ENCODE results near the gene FOXP1. TPM values are rescaled to one million over a fixed set of nuclear protein-coding genes. Genes with fewer than 3 reads are reported as not detected.

Gene FOXP1
- total and polyA plus RNA-seq, 2 donors (not counting 1 experiment from before 2014, with no cell fraction given): 91.1 to 508 TPM

GRCh38 chr3:71104121-71104541 lies 479.4 kb downstream of the FOXP1 start:
- TF ChIP-seq EZH2 (IDR thresholded peaks at IDR 0.05; ENCODE audit: borderline replicate concordance, insufficient read depth, low read depth, low read length, poor library complexity, severe bottlenecking): no peak
- no peak for TF ChIP-seq CTCF (IDR thresholded peaks at IDR 0.05)
- 30% methylated on average over 1 of the region's 6 CpGs for WGBS (ENCODE audit: insufficient coverage)
- no peaks in the 10 kb centered on the region for H3K9me3 Mint-ChIP-seq (ENCODE audit: insufficient read depth)
- H4K20me1 ChIP-seq (ENCODE audit: control insufficient read depth, insufficient read depth, low read length, poor library complexity, severe bottlenecking): peaks cover 35% of the 10 kb centered on the region
- intact Hi-C loops (cut with micrococcal nuclease): loop anchor here (2.0 kb wide), 1 partner anchor 15 kb away; no protein-coding TSS in a partner anchor
- no peak overlapping the region for H3K4me2 ChIP-seq (replicated peaks; ENCODE audit: low read depth, low read length, poor library complexity, severe bottlenecking)
- peaks cover 97% of the 10 kb centered on the region for H3K79me2 ChIP-seq (ENCODE audit: control insufficient read depth, insufficient read depth, low read length)
- DNase-seq: no peak
- no peak overlapping the region for H3K9ac ChIP-seq (ENCODE audit: low read length)
- peaks cover 24 to 28% of the 10 kb centered on the region in 2 donors for H3K4me1 ChIP-seq (ENCODE audit: control insufficient read depth in 2 of 2, insufficient read depth in 2 of 2, low read length in 2 of 2)
- H3K4me3 ChIP-seq (ENCODE audit: control extremely low read depth in 1 of 5, extremely low read depth in 1 of 5, insufficient read depth in 1 of 5, low read depth in 2 of 5, low read length in 4 of 5): no peak overlapping the region
- H3K27ac ChIP-seq (ENCODE audit: low read length in 2 of 2): peak overlapping the region in 1 of 2 donors; percentile 51
- H3K4me3 Mint-ChIP-seq: no peak overlapping the region
- CTCF ChIA-PET: no interaction called here
- peaks cover 2 to 54% of the 10 kb centered on the region in 2 experiments for H3K36me3 ChIP-seq (replicated peaks in 1 of 2; ENCODE audit: control extremely low read depth in 1 of 2, control insufficient read depth in 1 of 2, extremely low read depth in 1 of 2, insufficient read depth in 2 of 2, low read length in 1 of 2)
- H3K27ac Mint-ChIP-seq: peak overlapping the region; percentile 3
- no peak overlapping the region for H2AFZ ChIP-seq (ENCODE audit: insufficient read depth, low read depth, low read length, poor library complexity, severe bottlenecking)
- POLR2A ChIA-PET: no interaction called here
- H3K27me3 Mint-ChIP-seq: no peaks in the 10 kb centered on the region
- no peaks in the 10 kb centered on the region for H3K9me3 ChIP-seq (ENCODE audit: control extremely low read depth in 1 of 3, control insufficient read depth in 2 of 3, insufficient read depth in 1 of 3, low read length in 2 of 3)
- ATAC-seq (ENCODE audit: low read depth): no peak
- no peaks in the 10 kb centered on the region for H3K27me3 ChIP-seq (replicated peaks in 1 of 4; ENCODE audit: control extremely low read depth in 1 of 4, control insufficient read depth in 3 of 4, insufficient read depth in 4 of 4, low read length in 3 of 4)
- peaks cover 86% of the 10 kb centered on the region for H3K4me1 Mint-ChIP-seq

GRCh38 chr3:71103430-71103921 lies 480.1 kb downstream of the FOXP1 start:
- POLR2A ChIA-PET: no interaction called here
- no peak for ATAC-seq (ENCODE audit: low read depth)

More at GRCh38 chr3:71103430-71103921, 480.1 kb downstream of the FOXP1 start:
- DNase-seq: no peak
- peaks cover 2 to 50% of the 10 kb centered on the region in 2 experiments for H3K36me3 ChIP-seq (replicated peaks in 1 of 2; ENCODE audit: control extremely low read depth in 1 of 2, control insufficient read depth in 1 of 2, extremely low read depth in 1 of 2, insufficient read depth in 2 of 2, low read length in 1 of 2)
- H3K4me2 ChIP-seq (replicated peaks; ENCODE audit: low read depth, low read length, poor library complexity, severe bottlenecking): no peak overlapping the region
- H3K27ac ChIP-seq (ENCODE audit: low read length in 2 of 2): peak overlapping the region in 1 of 2 donors; percentile 51
- no peaks in the 10 kb centered on the region for H3K27me3 ChIP-seq (replicated peaks in 1 of 4; ENCODE audit: control extremely low read depth in 1 of 4, control insufficient read depth in 3 of 4, insufficient read depth in 4 of 4, low read length in 3 of 4)
- H3K9ac ChIP-seq (ENCODE audit: low read length): no peak overlapping the region
- CTCF ChIA-PET: no interaction called here
- peaks cover 32% of the 10 kb centered on the region for H4K20me1 ChIP-seq (ENCODE audit: control insufficient read depth, insufficient read depth, low read length, poor library complexity, severe bottlenecking)
- H3K4me1 ChIP-seq (ENCODE audit: control insufficient read depth in 2 of 2, insufficient read depth in 2 of 2, low read length in 2 of 2): peaks cover 24 to 28% of the 10 kb centered on the region in 2 donors
- Mint-ChIP-seq H3K4me1 (peaks cover 83% of the 10 kb centered on the region), H3K4me3 (no peak overlapping the region), H3K27ac (peak overlapping the region; percentile 69), H3K9me3 (ENCODE audit: insufficient read depth) (no peaks in the 10 kb centered on the region), H3K27me3 (no peaks in the 10 kb centered on the region)
- peaks cover 97% of the 10 kb centered on the region for H3K79me2 ChIP-seq (ENCODE audit: control insufficient read depth, insufficient read depth, low read length)
- H3K9me3 ChIP-seq (ENCODE audit: control extremely low read depth in 1 of 3, control insufficient read depth in 2 of 3, insufficient read depth in 1 of 3, low read length in 2 of 3): no peaks in the 10 kb centered on the region
- no peak overlapping the region for H3K4me3 ChIP-seq (ENCODE audit: control extremely low read depth in 1 of 5, extremely low read depth in 1 of 5, insufficient read depth in 1 of 5, low read depth in 2 of 5, low read length in 4 of 5)
- H2AFZ ChIP-seq (ENCODE audit: insufficient read depth, low read depth, low read length, poor library complexity, severe bottlenecking): no peak overlapping the region
- intact Hi-C loops (cut with micrococcal nuclease): no loop called here
- 48% methylated on average over 5 of the region's 9 CpGs for WGBS (ENCODE audit: insufficient coverage)
- TF ChIP-seq CTCF (IDR thresholded peaks at IDR 0.05): no peak
- TF ChIP-seq EZH2 (IDR thresholded peaks at IDR 0.05; ENCODE audit: borderline replicate concordance, insufficient read depth, low read depth, low read length, poor library complexity, severe bottlenecking): no peak

Measured in B cell (primary cell).